K562 (cell line): ENCODE measurements around the gene OBSL1. TPM values are rescaled to one million over a fixed set of nuclear protein-coding genes. Genes with fewer than 3 reads are reported as not detected.

Source experiments
- CBFA2T2 ChIP-seq: fragments of 450-650 bp; conservative IDR thresholded peaks from 2 replicates; pipeline ENCODE4 v1.6.1; 2017; ENCODE audit warnings: mild to moderate bottlenecking
- E4F1 ChIP-seq: fragments of 250-450 bp; sonication (Bioruptor Pico); IDR thresholded peaks from 2 replicates; pipeline ENCODE4 v1.5.0; 2021; ENCODE audit warnings: mild to moderate bottlenecking, borderline replicate concordance
- ELF4 ChIP-seq: fragments of 450-650 bp; formaldehyde crosslinking; IDR thresholded peaks from 2 replicates; pipeline ENCODE4 v1.4.0; 2022; ENCODE audit warnings: missing genetic modification characterization
- IRF9 ChIP-seq: fragments of 450-650 bp; IDR thresholded peaks from 2 replicates; pipeline ENCODE4 v1.6.1; 2016; ENCODE audit warnings: missing biosample characterization, missing genetic modification characterization
- JUNB ChIP-seq: fragments of 450-650 bp; formaldehyde crosslinking; conservative IDR thresholded peaks from 2 replicates; pipeline ENCODE4 v1.4.0; 2020; ENCODE audit warnings: mild to moderate bottlenecking
- MCM3 ChIP-seq: fragments of 450-650 bp; IDR thresholded peaks from 2 replicates; pipeline ENCODE4 v1.6.1; 2016
- PKNOX1 ChIP-seq: fragments of 450-650 bp; IDR thresholded peaks from 2 replicates; pipeline ENCODE4 v1.6.1; 2016
- PRDM10 ChIP-seq: fragments of 450-650 bp; IDR thresholded peaks from 2 replicates; pipeline ENCODE4 v1.6.1; 2018; ENCODE audit not compliant: partially characterized antibody
- RBM34 ChIP-seq: fragments of 200-400 bp; formaldehyde crosslinking; IDR thresholded peaks from 2 replicates; pipeline ENCODE4 v1.6.1; 2018; ENCODE audit warnings: low read length, borderline replicate concordance; ENCODE audit not compliant: insufficient read depth
- RHOXF2B ChIP-seq: fragments of 250-450 bp; sonication (Bioruptor Pico); conservative IDR thresholded peaks from 2 replicates; pipeline ENCODE4 v1.5.1; 2021
- SUPT5H ChIP-seq: fragments of 450-650 bp; IDR thresholded peaks from 2 replicates; pipeline ENCODE4 v1.6.1; 2016
- THAP12 ChIP-seq: fragments of 250-450 bp; sonication (Bioruptor Pico); IDR thresholded peaks from 2 replicates; pipeline ENCODE4 v1.9.0; 2021; ENCODE audit warnings: mild to moderate bottlenecking, inconsistent platforms
- ZNF589 ChIP-seq: fragments of 200-800 bp; sonication (Bioruptor generic); IDR thresholded peaks from 2 replicates; pipeline ENCODE4 v1.6.1; 2016; ENCODE audit warnings: low read depth, missing genetic modification characterization, missing compliant biosample characterization
- ZNF639 ChIP-seq, 2 experiments: fragments of 200-800 bp in 1 of 2; sonication (Bioruptor generic) in 1 of 2; sonication (generic) in 1 of 2; formaldehyde crosslinking in 1 of 2; IDR thresholded peaks in 1 of 2; conservative IDR thresholded peaks in 1 of 2; 2 replicates each; pipeline versions ENCODE4 v1.5.0 to v1.6.1; 2016 to 2020; ENCODE audit warnings: missing compliant biosample characterization in 1 of 2, missing genetic modification characterization in 1 of 2, missing genetic modification reagents in 1 of 2
- ZZZ3 ChIP-seq: fragments of 450-650 bp; IDR thresholded peaks from 2 replicates; pipeline ENCODE4 v1.6.1; 2016; ENCODE audit warnings: antibody characterized with exemption, mild to moderate bottlenecking, moderate library complexity
- polyA plus RNA-seq, 8 experiments: library from polyadenylated mRNA; depleted of rRNA in 4 of 8; stranded (reverse) in 5 of 8; unstranded in 3 of 8; fragments of >200 nt; fragmentation: Nextera tagmentation in 2 of 8; fragmentation: Illumina TruSeq in 1 of 8; extraction: Ambion mirVana in 2 of 8; extraction: Trizol in 1 of 8; gene quantifications; 2 replicates each; pipeline versions ENCODE4 v1.2.1 to v1.2.3, GENCODE V29; 2011 to 2014; ENCODE audit warnings: inconsistent platforms in 1 of 8, missing spikeins in 1 of 8
- total RNA-seq, 7 experiments: library from RNA; depleted of rRNA in 6 of 7; stranded (reverse); fragments of >200 nt in 6 of 7; fragmentation: Illumina TruSeq in 2 of 7; extraction: Trizol in 2 of 7; gene quantifications; 2 replicates each; pipeline versions ENCODE4 v1.2.1 to v1.2.3, GENCODE V29; 2011 to 2021; ENCODE audit warnings: low replicate concordance in 1 of 7

OBSL1 gene
- total and polyA plus RNA-seq, 9 of the 15 experiments (the other 6 are each of a cell fraction or from before 2014, with no cell fraction given) = 1.2 to 26.6 (median 8.6) TPM

- TF ChIP-seq PRDM10 (peak; percentile 28), RBM34 (no peak), RHOXF2B (CRISPR knock-in tag) (no peak), ZZZ3 (no peak), CBFA2T2 (peak; percentile 94), SUPT5H (no peak), THAP12 (CRISPR knock-in tag) (no peak), ELF4 (peak; percentile 67; the same call in 1 of the 2 replicates), IRF9 (tag) (no peak), ZNF589 (peak; percentile 93), MCM3 (no peak), JUNB (no peak), E4F1 (CRISPR knock-in tag) (no peak), ZNF639 (CRISPR knock-in tag; conservative IDR thresholded peaks at IDR 0.05 in 1 of 2, IDR thresholded peaks at IDR 0.05 in 1 of 2) (peak in 1 of 2 experiments; percentile 84; a peak in 2 of 4 replicates), PKNOX1 (peak; percentile 74)
These were observed 57.1 kb downstream of the OBSL1 start, which contains the start of gene ASIC4 (continued) for GRCh38 chr2:219514196-219514761.
